ENCODE results near the gene ANKRD11.

ANKRD11 gene

DNA sequence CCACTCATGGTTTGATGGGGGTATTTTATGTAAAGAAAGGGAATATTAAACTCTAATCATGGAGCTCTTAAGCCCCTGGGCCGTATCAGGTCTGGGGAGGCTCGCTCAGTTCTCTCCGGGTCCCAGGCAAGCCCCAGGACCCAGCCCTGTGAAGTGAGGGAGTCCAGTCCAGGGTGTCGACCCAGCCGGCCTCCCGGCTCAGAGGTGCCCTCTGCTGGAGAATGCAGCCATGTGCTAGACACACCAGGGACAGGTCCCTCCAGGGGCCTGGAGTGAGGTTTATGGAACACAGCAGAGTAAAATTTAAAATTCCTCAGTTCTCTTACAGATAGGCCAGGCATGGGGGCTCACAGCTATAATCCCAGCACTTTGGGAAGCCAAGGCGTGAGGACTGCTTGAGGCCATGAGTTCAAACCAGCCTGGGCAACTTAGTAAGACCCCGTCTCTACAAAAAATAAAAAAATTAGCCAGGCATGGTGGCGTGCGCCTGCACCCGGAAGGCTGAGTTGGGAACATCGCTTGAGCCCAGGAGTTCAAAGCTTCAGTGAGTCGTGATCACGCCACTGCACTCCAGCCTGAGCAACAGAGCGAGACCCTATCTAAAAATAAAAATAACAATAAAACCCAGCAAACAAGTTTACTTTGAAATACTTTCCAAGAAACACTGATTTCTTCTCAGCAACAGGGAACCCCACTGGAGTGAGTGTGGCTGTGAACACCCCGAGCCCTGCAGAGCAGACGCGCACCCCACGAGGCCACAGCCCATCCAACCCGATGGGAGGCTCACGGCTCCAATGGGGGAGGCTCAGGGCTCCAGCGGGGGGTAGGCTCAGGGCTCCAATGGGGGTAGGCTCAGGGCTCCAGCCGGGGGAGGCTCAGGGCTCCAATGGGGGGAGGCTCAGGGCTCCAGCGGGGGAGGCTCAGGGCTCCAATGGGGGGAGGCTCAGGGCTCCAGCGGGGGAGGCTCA, 200.6 kb downstream of the ANKRD11 start:
- DNase-seq (ENCODE audit: low read depth in 1 of 2, low spot score in 1 of 2): peak; percentile 34 to 52

- DNase-seq (ENCODE audit: low read depth in 1 of 2, low spot score in 1 of 2): no peak
Observed at GRCh38 chr16:89288966-89289365, 201.4 kb downstream of the ANKRD11 start.

DNA sequence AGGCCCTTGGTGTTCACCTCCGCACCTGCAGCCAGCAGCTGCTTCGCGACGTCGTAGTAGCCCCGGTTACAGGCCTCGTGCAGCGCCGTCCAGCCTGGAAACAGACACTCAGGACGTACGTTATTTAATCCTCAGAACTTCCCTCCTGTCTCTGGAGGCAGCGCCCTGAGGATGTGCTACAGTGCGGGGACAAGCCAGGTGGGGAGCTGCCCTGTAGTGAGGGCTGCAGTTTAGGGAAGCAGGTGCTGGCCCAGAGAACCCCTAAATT, 201.8 kb downstream of the ANKRD11 start:
- DNase-seq (ENCODE audit: low read depth in 1 of 2, low spot score in 1 of 2): no peak

- DNase-seq (ENCODE audit: low read depth in 1 of 2, low spot score in 1 of 2): no peak
Observed at GRCh38 chr16:89287777-89288576, 202.4 kb downstream of the ANKRD11 start.

GRCh38 chr16:89286096-89286495, 204.3 kb downstream of the ANKRD11 start:
- no peak for DNase-seq (ENCODE audit: low read depth in 1 of 2, low spot score in 1 of 2)

GRCh38 chr16:89285381-89285780, 205.0 kb downstream of the ANKRD11 start:
- DNase-seq (ENCODE audit: low read depth in 1 of 2, low spot score in 1 of 2): no peak

DNA sequence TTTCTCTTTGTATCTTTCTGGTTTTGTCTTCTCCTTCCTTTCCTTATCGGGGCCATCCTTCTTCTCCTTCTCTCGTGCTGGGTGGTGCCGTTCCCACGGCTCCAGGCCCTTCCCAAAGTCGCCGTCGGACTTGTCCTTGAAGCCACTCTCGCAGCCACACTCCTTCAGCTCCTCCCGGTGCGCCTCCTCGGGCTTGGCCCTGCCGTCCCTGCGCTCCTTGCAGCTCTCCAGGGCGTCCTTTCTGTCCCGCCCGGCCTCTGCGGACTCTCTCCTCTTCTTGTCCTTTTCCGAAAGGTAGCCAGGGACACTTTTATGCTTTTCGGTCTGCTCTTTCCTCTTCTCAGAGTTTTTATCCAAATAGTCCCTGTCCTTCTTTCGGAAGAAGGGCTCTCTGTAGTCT, 206.9 kb downstream of the ANKRD11 start:
- DNase-seq (ENCODE audit: low read depth in 1 of 2, low spot score in 1 of 2): no peak

DNA sequence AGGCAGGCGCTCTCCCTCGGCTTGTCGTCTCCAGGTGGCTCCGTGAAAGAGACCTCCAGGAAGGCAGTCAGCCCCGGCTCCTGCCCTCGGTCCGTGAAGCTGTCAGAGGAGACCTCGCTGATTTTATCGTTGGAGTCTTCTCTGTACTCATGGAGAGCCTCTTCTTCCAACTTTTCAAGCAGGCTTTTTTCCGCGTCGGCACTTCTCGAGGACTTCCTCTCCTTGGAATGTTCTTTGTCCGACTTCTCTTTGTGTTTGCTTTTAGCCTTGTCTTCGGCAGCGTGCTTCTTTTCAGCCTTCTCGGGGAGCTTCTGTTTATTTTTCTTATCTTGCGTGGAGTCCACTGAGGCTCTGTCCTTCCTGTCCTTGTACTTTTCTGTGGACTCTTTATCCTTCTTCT, 207.8 kb downstream of the ANKRD11 start:
- no peak for DNase-seq (ENCODE audit: low read depth in 1 of 2, low spot score in 1 of 2)

DNA sequence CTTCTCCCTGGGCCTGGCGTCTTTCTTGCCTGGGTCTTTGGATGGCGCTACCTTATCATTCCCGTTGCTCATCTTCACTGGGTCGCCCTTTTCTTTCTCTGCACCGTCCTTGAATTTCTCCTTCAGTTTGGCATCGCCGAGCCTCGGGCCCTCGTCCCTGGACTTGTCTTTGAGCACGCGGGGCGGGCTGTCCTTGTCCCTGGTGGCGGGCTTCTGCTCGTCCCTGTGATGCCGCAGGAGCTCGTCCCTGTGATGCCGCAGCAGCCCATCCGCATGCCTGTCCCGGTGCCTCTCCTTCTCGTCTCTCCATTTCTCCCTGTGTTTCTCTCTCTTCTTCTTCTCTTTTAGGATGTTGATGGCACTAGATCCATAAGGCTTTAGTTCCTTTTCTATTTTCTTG, 208.5 kb downstream of the ANKRD11 start:
- DNase-seq (ENCODE audit: low read depth in 1 of 2, low spot score in 1 of 2): no peak

GRCh38 chr16:89281189-89281577, 209.2 kb downstream of the ANKRD11 start:
- DNase-seq (ENCODE audit: low read depth in 1 of 2, low spot score in 1 of 2): no peak

GRCh38 chr16:89280546-89281188, 209.7 kb downstream of the ANKRD11 start:
- no peak for DNase-seq (ENCODE audit: low read depth in 1 of 2, low spot score in 1 of 2)

GRCh38 chr16:89279666-89280481, 210.5 kb downstream of the ANKRD11 start:
- DNase-seq (ENCODE audit: low read depth in 1 of 2, low spot score in 1 of 2): no peak

- no peak for DNase-seq (ENCODE audit: low read depth in 1 of 2, low spot score in 1 of 2)
Observed at GRCh38 chr16:89278441-89279240, 211.7 kb downstream of the ANKRD11 start.

GRCh38 chr16:89277641-89278341, 212.6 kb downstream of the ANKRD11 start:
- no peak for DNase-seq (ENCODE audit: low read depth in 1 of 2, low spot score in 1 of 2)

GRCh38 chr16:89277049-89277448, 213.3 kb downstream of the ANKRD11 start:
- no peak for DNase-seq (ENCODE audit: low read depth in 1 of 2, low spot score in 1 of 2)

DNA sequence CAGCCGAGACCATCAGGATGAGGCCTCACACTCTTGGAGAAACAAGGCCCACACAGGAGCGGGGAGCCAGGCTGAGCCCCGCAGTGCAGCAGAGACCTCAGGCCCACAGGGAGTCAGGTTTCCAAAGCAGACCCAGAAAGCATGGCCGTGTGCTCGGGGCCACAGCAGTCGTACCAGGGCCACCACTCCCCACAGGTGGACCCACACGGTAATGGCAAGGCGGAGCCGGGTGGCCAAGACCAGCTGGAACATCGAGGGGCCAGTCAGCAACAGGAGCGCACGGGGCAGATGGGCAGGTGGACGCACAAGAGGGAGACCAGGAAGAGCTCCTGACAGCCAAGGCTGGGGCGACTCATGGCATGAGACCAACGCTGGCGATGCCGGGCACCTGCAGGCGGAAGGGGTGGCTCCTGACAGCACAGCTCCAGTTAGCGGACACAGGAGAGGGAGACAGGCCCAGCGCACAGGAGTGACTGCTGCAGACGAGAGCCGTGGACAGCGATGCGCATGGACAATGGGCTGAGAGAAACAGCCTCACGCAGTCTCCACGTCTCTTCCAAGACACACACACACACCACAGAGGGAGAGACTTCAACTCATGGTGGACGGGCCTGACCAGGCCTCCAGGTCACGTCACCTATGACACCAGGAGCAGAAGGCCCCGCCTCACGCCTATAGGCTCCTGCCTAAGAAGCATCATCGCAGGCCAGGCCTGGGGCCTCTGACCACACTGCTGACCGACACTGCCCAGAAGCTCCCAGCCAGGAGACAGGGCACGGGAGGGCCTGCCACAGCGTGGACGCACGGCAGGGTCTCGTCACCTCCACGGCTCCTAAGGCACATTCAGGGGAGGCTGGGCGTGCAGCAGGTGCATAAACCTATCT, 214.3 kb downstream of the ANKRD11 start:
- DNase-seq (ENCODE audit: low read depth in 1 of 2, low spot score in 1 of 2): no peak

DNA sequence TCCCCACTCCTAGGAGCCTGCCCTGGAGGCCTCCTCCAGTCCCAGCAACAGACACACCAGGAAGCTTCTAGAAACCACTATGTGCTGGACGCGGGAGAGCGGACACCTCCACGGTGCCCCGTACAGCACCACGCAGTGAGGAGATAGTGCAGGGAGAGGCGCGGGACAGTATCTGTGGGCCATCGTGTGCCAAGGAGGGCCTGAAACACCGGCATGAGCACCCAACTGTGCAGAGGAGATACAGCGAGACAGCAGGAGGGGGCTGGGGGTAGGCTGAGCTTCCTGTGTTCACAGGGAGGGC, 215.1 kb downstream of the ANKRD11 start:
- no peak for DNase-seq (ENCODE audit: low read depth in 1 of 2, low spot score in 1 of 2)

GRCh38 chr16:89274561-89275283, 215.6 kb downstream of the ANKRD11 start:
- DNase-seq (ENCODE audit: low read depth in 1 of 2, low spot score in 1 of 2): no peak
